ENCODE measurements around the gene CDC45. TPM values are rescaled to one million over a fixed set of nuclear protein-coding genes. Genes with fewer than 3 reads are reported as not detected.

Gene CDC45
- total RNA-seq, 2 experiments from 2014 or later = 109 to 111 TPM

DNA sequence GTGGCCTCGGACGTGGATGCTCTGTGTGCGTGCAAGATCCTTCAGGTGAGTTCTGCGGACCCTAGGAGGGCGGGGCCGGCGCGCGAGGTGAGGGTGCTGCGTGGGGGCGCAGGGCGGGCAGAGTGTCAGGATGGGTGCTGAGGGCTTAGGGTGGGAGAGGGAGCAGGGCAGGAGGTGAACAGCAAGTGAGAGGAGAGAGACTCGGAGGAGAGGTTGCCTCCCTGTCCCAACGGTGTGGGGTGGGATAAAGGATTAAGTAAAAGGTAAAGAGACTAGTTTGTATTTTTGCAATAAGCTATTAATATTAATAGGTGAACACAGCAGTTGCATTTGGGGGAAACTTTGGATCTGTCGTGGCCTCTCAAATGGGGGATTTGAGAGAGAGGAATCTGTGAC is 451 bp downstream of the CDC45 start:
- Mint-ChIP-seq H3K27ac (peak overlapping the region; percentile 99), H3K4me3 (peak overlapping the region; percentile 99), H3K36me3 (ENCODE audit: low read depth) (peaks cover 42% of the 10 kb centered on the region), H3K9me3 (no peaks in the 10 kb centered on the region), H3K4me1 (ENCODE audit: low read depth) (peaks cover 26% of the 10 kb centered on the region), H3K27me3 (no peaks in the 10 kb centered on the region)
- no peak for ATAC-seq
- DNase-seq = peak; percentile 28
- ChIA-PET POLR2A (interaction anchor here (1.0 to 1.8 kb wide), 7 partner anchors 8 to 60 kb away, joined by 3 to 7 read pairs (median 4); partner anchors contain the start of gene HIRA), CTCF (interaction anchor here (0.9 to 1.2 kb wide), 3 partner anchors 9 to 181 kb away, joined by 3 to 6 read pairs (median 3); no protein-coding TSS in a partner anchor)
- no peak for TF ChIP-seq CTCF (IDR thresholded peaks at IDR 0.05)
- intact Hi-C loops (cut with micrococcal nuclease) = no loop called here

DNA sequence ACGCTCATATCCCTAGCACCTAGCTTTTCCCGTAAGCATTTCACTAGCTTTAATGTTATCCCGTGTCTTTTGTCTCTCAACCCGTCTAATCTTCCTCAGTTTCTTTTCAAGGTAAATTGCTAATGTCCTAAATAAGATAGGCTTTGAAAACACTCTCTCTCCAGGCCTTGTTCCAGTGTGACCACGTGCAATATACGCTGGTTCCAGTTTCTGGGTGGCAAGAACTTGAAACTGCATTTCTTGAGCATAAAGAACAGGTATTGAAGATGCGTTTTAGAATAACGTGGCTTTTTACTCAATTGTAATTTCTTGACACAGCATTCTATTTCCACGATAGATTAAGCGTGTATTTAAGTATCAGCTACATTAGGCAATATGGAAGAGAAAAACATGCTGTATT is 1.1 kb downstream of the CDC45 start:
- DNase-seq = no peak
- H3K4me3 Mint-ChIP-seq = peak overlapping the region; percentile 99
- ChIA-PET POLR2A (interaction anchor here (1.2 to 1.6 kb wide), 3 partner anchors 7 to 50 kb away, joined by 3 to 7 read pairs (median 4); partner anchors contain the start of gene HIRA), CTCF (interaction anchor here (1.0 to 1.2 kb wide), 2 partner anchors 8 to 149 kb away, joined by 3 to 6 read pairs; no protein-coding TSS in a partner anchor)
- no peak for ATAC-seq
- peaks cover 42% of the 10 kb centered on the region for H3K36me3 Mint-ChIP-seq (ENCODE audit: low read depth)
- H3K27me3 Mint-ChIP-seq = no peaks in the 10 kb centered on the region
- intact Hi-C loops (cut with micrococcal nuclease) = no loop called here
- peak overlapping the region; percentile 99 for H3K27ac Mint-ChIP-seq
- H3K4me1 Mint-ChIP-seq (ENCODE audit: low read depth) = peaks cover 23% of the 10 kb centered on the region
- no peak for TF ChIP-seq CTCF (IDR thresholded peaks at IDR 0.05)
- no peaks in the 10 kb centered on the region for H3K9me3 Mint-ChIP-seq

GRCh38 chr22:19482297-19482696 is 2.6 kb downstream of the CDC45 start:
- peaks cover 47% of the 10 kb centered on the region for H3K36me3 Mint-ChIP-seq (ENCODE audit: low read depth)
- no peak overlapping the region for H3K27ac Mint-ChIP-seq
- no peak for TF ChIP-seq CTCF (IDR thresholded peaks at IDR 0.05)
- CTCF ChIA-PET = no interaction called here
- intact Hi-C loops (cut with micrococcal nuclease) = no loop called here
- H3K27me3 Mint-ChIP-seq = no peaks in the 10 kb centered on the region
- no peak overlapping the region for H3K4me3 Mint-ChIP-seq
- ATAC-seq (no peak), DNase-seq (no peak)
- H3K4me1 Mint-ChIP-seq (ENCODE audit: low read depth) = peaks cover 16% of the 10 kb centered on the region
- POLR2A ChIA-PET = interaction anchor here (0.6 to 4.1 kb wide), 2 partner anchors 12 to 350 kb away, joined by 3 to 12 read pairs; no protein-coding TSS in a partner anchor
- H3K9me3 Mint-ChIP-seq = no peaks in the 10 kb centered on the region

DNA sequence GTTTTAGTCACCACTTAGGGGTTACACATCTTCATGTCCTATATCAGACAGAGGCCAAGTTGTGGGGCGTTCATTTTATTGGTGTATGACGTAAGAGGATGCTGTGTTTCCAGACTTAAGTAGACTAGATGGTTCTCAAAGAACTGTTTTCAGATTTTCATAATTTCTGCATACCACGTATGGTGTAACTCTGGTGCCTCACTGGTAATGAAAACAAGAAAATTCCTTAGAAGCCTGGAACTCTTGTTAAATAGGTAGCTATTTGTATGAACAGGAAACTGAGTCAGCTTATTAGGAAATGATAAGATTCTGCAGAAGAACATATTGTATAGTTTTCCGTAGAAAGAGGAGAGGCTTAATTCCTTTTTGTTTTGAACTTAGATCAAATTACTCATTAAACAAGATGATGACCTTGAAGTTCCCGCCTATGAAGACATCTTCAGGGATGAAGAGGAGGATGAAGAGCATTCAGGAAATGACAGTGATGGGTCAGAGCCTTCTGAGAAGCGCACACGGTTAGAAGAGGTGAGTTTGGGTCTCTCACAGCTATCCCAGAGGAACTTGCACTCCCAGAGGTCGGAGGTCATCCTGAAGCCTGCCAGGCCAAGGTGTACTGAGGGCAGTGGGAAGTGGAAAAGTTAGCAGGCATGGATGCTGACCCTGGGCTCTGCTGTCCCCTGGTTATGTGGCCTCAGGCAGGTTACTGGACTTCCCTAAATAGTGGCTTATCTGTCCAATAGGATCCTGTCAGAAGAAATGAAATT is 3.9 kb downstream of the CDC45 start:
- H3K27me3 Mint-ChIP-seq = no peaks in the 10 kb centered on the region
- POLR2A ChIA-PET = interaction anchor here (0.6 to 4.1 kb wide), 7 partner anchors 10 to 434 kb away, joined by 3 to 12 read pairs (median 3); partner anchors contain the start of gene C22orf39
- no peak for DNase-seq
- ATAC-seq = no peak
- H3K4me3 Mint-ChIP-seq = no peak overlapping the region
- intact Hi-C loops (cut with micrococcal nuclease) = no loop called here
- H3K9me3 Mint-ChIP-seq = no peaks in the 10 kb centered on the region
- peaks cover 53% of the 10 kb centered on the region for H3K36me3 Mint-ChIP-seq (ENCODE audit: low read depth)
- CTCF ChIA-PET = interaction anchor here (1.1 kb wide), 1 partner anchor 146 kb away, joined by 5 read pairs; no protein-coding TSS in a partner anchor
- no peak for TF ChIP-seq CTCF (IDR thresholded peaks at IDR 0.05)
- H3K27ac Mint-ChIP-seq = no peak overlapping the region
- peaks cover 9% of the 10 kb centered on the region for H3K4me1 Mint-ChIP-seq (ENCODE audit: low read depth)

DNA sequence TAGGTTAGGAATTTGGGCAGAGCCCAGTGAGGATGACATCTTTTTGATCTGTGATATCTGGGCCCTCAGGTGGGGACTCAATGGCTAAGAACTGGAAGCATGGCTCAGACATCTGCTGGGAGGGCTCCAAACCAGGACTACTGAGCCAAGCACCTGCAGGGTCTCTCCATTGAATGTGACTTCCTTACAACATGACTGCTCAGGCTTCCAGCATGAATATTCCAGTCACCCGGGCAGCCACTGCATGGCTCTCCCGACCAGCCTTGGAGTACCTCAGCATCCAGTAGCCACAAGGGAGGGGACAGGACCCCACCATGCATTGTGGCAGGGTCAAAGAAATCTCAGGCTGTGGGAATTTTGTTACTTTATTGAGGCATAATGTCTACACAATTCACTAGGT is 8.6 kb downstream of the CDC45 start:
- DNase-seq = no peak
- Mint-ChIP-seq H3K27me3 (no peaks in the 10 kb centered on the region), H3K27ac (no peak overlapping the region), H3K9me3 (no peaks in the 10 kb centered on the region), H3K4me1 (ENCODE audit: low read depth) (peaks cover 9% of the 10 kb centered on the region), H3K36me3 (ENCODE audit: low read depth) (peaks cover 58% of the 10 kb centered on the region), H3K4me3 (no peak overlapping the region)
- ChIA-PET CTCF (no interaction called here), POLR2A (interaction anchor here (0.8 to 1.5 kb wide), 3 partner anchors 8 to 142 kb away, joined by 3 to 4 read pairs (median 4); partner anchors contain the start of gene CDC45)
- no peak for TF ChIP-seq CTCF (IDR thresholded peaks at IDR 0.05)
- ATAC-seq = no peak
- intact Hi-C loops (cut with micrococcal nuclease) = no loop called here
